Measurements from ENCODE around the gene FAM107B. TPM values are rescaled to one million over a fixed set of nuclear protein-coding genes. Genes with fewer than 3 reads are reported as not detected.

The FAM107B gene
- total RNA-seq, 1 experiment from 2014 or later: 18.2 TPM

DNA sequence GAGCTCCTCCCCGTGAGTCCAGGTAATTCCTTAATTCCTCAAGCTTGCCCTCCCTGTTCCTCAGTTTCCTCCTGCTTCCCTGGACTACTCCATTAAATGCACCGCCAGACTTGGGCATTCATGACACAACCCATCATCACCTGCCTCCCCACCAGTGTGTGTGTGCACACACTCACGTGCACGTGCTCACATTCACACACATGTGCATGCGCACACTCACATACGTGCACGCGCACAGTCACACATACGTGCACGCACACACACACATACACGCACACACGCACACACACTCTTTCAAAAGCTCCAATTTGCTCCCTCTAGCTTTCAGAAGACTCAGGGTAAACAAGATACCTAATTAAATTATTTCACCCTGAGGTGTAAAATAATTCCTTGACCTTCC is 216.7 kb downstream of the FAM107B start:
- no peak for DNase-seq (ENCODE audit: low spot score)

DNA sequence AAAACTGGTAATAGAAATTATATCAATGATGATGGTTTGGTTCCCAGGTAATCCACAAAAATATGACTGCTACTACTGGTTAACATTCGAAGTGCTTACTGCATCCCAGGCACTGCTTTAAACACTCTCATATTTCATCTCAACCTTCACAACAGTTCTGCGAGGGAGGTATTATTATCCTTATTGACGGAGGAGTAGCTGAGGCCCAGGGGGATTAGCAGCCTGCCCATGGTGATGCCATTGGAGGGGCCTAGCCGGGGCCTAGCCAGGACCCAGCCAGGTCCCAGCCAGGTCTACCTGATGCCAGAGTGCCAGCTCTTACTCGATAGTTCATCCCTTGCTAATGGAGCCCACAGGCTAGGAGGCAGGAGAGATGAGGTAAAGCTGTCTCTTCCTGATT is 217.1 kb downstream of the FAM107B start:
- no peak for DNase-seq (ENCODE audit: low spot score)

DNA sequence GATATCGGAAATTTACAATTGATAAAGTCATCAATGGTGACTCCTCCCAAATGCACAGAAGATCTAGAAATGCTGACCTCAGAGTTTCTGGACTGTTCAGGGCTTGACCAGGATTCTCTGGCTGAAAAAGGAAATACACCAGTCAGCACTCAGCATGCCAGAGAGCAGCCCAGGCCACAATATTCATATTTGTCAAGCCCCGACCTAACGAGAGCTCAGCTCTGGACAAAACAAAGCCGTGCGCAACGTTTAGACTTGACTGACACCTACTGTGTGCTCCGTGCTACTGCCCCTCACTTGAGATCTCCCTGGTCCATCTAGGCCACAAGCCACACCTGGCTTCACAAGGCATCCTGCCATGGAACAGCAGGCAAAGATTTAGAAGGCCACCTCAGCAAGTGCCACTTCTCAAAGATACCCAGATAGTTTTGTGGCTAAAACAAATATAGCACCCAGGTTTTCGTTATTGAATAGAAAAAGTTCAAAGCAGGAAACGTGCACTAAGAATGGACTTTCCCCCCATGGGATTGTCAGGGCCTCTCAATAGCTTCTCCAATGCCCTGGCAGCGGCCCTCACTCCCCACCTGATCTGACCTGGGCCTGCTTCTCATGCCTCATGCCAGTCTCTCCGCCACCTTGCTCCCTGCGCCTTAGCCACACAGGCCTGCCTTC is 218.3 kb downstream of the FAM107B start:
- DNase-seq (ENCODE audit: low spot score): no peak

DNA sequence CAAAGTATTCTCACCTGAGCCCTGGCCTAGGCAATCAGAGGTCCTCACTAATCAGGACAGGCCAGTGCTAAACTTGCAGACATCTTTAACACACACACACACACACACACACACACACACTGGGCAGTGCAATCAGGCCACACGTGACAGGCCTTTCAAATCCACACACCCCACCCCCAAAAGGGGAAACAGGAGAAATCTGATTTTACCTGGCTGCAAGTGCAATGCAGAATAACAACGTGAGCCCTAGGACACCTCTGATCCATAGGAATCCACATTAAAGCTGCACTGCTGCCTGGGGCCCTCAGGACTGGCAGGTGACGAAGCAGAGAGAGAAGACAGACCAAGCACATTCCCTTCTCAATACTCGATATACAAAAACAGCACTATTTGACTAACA is 218.9 kb downstream of the FAM107B start:
- DNase-seq (ENCODE audit: low spot score): no peak

DNA sequence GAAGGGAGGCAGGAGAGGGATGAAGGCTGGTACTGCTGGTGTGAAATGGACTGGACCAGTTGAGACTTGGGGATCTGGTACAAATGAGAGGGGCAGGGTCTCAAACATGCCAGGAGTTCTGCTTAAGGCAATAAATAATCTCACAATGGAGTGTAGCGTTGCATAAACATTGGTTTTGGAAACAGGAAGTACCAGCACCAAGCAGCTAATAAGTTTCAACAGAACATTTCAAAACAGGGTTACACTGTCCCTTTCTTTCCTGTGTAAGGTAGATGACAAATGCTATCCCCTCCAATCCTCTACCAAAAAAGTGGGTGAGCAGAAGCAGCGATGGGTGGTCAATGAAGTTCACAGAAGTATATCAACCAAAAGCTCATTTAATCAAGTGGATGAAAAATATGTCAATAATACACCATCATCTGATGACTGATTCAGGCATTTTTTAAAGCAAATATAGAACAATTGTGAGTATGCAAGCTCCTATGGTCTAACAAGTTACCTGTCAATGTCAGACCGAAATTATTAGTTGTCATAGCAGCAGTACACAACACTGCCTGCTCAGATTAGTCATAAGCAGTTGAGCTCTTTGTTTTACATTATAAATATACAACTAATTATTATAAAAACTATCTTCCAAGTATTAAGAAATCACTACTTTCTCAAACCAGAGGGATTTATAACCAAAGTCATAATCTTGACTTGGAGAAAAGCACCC is 220.0 kb downstream of the FAM107B start:
- no peak for DNase-seq (ENCODE audit: low spot score)

DNA sequence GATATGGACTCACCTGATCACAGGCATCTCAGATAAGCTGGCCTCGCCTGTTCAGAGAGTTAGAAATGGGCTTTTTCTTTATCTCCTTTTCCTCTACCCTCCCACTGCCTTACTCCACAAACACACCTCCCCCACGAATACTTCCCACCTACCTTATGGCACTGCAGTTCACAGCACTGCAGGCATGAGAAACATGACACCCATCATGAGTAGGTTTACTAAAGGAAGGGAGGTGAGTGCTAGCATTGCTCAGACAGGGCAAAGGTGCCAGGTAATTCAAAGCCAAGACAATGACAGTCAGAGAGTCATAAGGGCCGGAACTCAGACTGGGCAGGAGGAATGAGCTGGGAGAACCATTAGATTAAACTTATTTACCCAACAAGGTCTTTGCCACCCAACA is 220.6 kb downstream of the FAM107B start:
- no peak for DNase-seq (ENCODE audit: low spot score)

DNA sequence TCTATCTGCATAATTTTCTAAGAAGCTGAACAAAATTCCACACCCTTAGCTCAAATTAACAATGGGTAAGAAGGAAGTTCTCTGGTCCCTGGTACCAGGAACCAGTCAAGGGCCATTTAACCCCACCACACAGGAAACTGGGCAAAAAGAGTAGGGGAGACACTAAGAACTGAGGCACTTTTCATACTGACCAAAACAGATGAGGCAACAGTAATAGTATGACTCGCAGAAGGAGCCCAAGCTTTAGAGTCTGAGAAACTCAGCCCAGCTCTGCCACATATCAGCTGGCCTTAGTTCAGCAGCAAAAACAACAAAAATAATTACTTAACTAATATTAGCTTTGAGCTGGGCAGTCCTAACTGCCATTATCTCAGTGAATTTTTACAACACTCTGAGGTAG is 221.2 kb downstream of the FAM107B start:
- no peak for DNase-seq (ENCODE audit: low spot score)

DNA sequence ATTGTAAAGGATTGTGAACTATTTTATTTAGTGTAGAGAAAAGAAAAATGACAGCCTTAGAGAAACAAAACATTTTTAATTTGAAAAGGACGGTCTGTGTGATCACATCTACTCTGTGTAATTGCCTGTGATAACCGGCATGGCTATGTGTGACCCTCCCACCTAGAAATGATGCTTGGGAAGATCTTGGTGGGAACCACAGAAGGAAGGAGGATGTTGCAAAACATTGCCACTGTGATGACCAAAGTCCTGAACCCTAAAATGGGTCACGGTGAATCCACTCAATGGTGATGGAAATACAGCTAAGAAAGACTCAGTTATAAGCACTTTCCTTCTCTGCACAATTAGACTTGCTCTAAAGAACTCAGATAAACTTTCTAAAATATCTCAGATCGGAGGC is 222.7 kb downstream of the FAM107B start:
- no peak for DNase-seq (ENCODE audit: low spot score)

DNA sequence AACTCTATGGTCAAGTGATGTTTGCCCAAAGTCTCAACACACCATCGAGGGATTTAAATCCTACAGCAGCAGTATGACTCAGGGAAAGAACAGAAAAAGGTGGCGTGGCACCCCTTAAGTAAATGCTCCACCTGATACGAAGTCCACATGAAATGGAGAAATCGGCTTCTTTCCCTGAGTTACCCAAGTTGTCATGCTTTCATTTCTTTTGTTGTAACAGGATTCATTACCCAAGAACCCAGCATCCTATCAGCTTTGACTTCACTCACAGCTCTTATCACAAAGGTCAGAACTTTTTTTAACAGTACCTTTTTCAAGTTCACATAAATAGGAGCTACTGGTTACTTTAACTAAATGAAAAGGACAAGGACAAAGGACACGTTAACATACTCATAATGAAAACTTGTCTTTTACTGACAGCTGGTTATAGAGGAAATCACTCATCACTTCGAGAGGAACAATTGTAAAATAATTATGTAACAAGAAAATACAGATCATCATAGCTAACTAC is 224.2 kb downstream of the FAM107B start:
- no peak for DNase-seq (ENCODE audit: low spot score)

DNA sequence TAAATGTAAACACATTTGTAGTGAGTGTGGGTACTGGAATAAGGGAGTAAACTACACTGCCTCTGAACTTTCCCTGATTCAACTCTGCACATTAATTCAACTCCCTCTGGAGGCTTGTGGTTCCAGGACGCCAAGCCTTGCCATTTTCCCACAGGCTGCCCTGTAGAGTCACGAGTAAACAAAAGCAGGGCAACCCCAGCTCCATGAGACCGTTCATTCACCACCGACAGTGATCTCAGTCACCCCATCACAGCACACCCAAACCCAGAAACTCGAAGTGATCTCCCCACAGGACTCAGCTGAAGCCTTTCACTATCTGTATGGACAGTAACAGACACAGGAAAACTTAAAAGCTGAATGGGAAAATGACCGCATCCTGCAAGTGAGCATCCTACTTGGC is 225.2 kb downstream of the FAM107B start:
- no peak for DNase-seq (ENCODE audit: low spot score)

DNA sequence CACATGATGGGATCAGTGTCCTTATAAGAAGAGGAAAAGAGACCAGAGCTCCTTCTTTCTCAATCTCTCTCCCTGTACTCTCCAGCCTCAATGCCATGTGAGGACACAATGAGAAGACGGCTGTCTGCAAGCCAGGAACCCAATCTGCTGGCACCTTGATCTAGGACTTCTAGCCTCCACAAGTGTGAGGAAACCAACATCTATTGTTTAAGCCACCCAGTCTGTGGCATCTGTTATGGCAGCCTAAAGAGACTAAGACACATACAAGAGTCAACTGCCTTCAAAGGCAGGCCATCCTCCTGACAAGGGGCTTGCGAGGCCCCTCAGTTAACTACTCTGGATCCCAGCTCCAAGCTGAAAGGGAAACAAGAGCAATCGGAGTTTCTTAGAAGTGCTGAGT is 225.7 kb downstream of the FAM107B start:
- no peak for DNase-seq (ENCODE audit: low spot score)

DNA sequence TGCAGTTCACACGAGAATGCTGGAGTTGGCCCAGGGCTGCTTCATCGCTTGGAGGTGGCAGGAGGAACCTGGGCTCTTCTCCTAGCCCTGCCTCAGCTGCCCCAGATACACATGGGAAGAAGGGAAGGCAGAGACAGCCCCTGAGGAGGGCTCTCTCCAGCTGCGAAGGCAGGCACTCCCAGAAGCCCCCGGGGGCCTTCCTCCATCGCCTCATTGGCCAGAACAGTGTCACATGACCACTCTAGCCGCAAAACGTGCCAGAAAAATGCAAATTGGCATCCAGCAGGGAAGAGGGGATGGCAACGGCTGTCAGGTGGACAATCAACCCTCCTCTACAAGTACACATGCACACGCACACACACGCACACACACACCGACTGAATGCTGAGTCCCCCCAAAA is 226.2 kb downstream of the FAM107B start:
- no peak for DNase-seq (ENCODE audit: low spot score)

DNA sequence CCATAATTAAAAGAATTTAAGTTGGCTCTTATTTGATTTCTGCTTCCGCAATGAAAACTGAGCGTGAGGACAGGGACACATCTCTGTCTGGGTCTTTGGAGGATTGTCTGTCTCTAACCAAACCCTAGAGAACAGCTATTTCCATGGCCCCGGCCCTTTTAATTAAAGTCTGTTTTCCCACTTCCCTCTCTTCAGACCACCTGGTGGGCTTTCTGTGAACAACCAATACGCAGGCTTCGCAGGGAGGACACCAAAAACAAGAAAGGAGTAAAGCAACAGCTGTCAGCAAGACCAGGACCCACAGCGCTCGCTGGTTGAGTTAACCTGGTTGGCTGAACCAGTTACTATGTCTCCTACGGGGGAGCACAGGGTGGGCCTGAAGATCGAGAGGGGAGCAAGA is 226.9 kb downstream of the FAM107B start:
- no peak for DNase-seq (ENCODE audit: low spot score)

DNA sequence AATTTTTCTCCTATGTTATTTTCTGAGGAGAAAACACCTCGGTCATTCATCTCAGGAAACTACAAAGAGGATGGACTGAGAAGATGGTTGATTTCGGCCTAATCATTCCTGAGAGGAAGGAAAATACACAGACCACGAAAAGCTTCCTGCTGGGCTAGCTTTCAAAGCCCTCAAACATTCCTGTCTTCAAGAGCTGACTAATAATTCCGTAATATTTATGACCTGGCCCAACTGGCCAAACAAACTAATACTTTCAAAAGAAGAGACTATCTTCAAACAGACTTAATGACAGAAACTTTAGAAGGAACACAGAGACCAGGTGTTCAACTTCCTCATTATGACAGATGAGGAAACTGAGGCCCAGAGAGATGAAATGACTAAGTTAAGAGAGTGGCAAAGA is 228.9 kb downstream of the FAM107B start:
- peak; percentile 78 for DNase-seq (ENCODE audit: low spot score)

DNA sequence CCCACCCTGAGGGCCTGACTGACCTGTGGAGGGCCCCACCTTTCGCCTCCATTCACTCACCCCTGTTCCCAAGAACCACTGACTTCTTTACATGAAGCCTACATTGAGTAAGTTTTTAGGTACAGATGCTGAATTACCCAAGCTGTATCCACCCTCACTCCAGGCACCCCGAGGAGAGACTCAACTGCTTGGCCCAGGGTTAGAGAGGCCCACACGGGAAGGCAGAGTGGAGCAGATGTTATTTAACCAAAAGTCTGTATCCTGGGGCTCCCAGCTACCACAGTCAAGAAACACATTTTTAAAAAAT is 230.8 kb downstream of the FAM107B start:
- no peak for DNase-seq (ENCODE audit: low spot score)

DNA sequence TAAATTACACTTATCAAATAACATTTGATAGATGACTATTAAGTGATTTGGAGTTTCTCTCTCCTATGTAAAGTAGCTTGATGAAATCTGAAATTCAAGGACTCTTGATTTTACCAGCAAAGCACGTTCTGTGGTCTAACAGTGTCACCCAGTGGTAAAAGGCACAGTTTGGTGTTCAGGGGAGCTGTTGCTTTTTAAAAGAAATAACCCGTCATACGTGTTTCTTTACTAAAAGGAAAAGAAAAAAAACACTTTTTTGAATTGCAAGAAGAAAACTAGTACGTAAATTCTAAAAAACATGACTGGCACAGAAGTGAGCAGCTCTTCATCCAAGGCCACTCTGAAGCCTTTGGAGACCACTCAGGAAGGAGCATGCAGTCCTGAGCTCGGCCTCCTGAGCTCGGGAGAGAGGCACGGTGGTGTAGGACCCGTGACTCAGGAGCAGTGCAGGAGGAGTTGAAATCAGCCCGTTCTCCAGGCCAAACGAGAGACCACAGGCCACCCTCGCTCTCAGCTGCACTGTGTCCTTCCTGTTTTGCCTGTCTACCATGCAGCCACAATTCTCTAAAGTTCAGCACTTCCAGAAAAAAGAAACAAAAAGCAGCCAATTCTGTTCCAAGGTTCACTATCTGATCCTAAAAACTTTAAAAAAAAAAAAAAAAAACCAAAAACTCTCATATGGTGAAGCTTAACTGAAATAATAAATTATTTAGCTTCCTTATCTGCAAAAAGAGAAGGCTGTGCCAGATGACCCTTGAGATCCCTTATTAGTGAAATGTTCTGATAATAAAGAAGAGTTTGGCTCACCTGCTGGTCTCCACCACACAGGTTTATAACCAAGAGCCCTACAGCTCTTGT is 231.4 kb downstream of the FAM107B start:
- no peak for DNase-seq (ENCODE audit: low spot score)

DNA sequence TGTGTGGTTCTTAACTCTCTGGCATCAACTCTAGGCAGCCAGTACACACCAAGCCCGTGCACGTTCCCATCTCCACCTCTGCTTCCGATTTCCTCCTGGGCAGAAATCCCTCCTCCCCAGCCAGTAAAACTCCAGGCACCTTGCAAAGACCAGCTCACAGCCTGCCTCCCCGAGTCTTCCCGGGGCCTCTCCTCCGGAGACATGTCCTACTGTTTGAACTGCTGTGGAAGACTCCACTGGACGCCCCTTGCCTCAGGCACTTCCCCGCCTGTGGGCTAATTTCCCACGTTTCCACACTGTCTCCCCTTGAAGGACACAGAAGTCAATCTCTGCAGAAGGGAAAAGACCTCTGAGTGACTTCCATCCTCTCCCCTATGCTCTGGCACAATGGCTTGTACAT is 233.3 kb downstream of the FAM107B start:
- no peak for DNase-seq (ENCODE audit: low spot score)

DNA sequence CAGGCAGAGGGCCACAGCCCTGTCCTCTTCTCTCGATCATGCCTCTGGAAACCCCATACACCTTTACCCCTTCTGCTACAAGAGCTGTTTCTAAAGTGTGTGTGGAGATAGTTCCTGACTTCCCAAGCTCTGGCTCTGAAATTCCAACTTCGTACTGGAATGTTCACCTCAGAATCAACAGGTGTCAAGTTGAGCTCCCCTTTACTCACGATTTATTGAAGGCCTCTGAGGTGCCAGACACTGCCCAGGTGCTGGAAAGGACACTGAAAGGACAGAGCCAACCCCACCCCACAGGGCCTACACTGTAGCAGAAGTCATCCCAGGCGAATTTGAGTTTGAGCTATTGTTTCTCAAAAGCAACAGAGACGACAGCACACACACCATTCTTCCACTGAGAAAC is 234.1 kb downstream of the FAM107B start:
- no peak for DNase-seq (ENCODE audit: low spot score)

DNA sequence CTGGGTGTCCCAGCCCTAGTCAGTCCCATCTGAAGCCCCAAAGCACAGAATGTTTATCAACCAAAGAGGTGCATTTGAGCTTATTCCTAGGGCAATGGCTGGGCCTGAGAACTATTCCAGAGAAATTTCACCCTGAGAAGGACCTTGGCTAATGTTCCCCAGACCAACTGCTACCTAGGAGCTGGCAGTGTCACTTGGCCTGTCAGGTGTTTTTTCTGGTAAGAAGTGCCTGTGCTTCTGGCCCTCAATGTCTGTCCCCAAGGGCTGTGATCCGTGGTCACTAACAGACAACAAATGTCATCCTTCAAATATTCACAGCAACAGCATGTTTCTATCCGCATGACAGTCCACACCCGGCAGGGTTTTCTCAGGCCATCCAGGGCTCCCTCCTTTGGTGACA is 234.6 kb downstream of the FAM107B start:
- DNase-seq (ENCODE audit: low spot score): no peak

DNA sequence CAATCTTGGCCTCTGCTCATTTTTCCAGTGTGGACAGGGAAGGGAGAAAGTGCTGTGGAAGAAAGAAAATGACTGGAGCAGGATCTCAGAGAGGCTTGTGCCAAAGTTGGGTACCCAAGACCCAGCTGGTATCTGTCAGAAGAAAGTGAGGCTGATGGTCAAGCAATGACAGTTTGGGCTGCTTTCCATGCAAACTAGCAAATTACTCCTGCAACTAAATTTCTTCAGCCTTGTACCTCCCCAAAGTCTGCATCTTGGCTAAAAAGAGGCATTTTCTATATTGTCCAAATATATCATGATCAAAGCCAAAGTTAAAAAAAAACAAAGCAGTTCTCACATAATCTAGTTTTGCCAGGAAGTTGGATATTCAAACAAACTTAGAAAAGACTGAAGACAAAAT is 235.5 kb downstream of the FAM107B start:
- no peak for DNase-seq (ENCODE audit: low spot score)

DNA sequence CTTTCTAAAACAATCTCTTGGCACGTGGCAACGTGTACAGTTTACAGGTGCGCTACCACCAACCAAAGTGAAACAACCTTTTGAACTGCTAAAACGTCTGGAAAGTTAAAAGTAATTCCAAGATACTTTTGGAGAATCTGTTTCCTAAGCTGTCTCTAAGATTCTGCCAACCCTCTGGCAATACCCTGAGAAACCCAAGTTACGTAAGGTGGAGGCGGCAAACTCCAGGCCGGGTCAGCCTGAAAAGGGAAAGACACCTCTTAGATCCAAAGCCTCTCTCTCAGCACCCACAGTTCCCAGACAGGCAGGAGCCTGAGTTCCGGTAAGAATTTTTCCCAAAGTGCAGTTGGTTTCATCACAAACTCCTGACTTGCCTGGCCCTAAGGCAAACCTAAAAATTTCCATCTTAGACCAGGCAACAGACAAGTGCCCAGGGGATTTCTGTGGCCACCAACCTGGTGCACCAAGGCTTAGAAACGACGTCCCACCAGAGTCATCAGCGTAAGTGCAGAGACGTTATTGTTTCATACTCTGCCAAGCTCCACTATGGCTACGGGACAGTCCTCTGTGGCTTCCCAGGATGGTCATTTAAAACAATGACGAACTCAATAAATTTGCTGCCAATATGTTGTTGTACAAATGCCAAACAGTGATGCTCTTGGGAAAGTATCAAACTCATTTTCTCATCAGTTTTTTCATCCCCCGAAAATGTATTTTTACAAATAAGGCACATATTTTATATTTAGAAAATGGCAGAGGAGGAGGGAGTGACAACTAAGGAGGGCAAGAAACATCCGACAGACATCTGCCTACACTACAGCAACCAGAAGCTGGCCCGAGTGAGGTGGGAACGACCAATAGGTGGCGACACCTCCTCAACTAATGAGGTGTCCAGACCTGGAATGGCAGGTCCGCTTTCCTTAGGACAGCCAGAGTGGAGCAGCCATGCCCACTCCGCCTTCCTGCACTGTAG is 238.2 kb downstream of the FAM107B start:
- peak; percentile 79 for DNase-seq (ENCODE audit: low spot score)

Data from A172 (cell line).